Suppressor macrophage treated with lipopolysaccharide for 1 hour (primary cell): ENCODE data around the gene STRN3.
A peak's percentile ranks its signal among the peaks of the same experiment; 100 is the strongest.

ENCODE experiments used
- DNase-seq, 3 donors: peaks; one replicate each; pipeline ENCODE4 v3.0.0-alpha.2; 2020 to 2022

Gene STRN3

GRCh38 chr14:30869551-30870155 lies 156.5 kb downstream of the STRN3 start:
- peak in 2 of 3 donors; percentile 8 to 37 for DNase-seq

GRCh38 chr14:30868736-30869135 lies 157.4 kb downstream of the STRN3 start:
- no peak for DNase-seq

- DNase-seq = no peak
Measured at GRCh38 chr14:30864934-30865333, 161.2 kb downstream of the STRN3 start.

GRCh38 chr14:30861200-30861599 lies 165.0 kb downstream of the STRN3 start:
- no peak for DNase-seq

GRCh38 chr14:30855345-30856037 lies 170.7 kb downstream of the STRN3 start:
- DNase-seq = peak; percentile 70 to 82 (median 77)

GRCh38 chr14:30854492-30854891 lies 171.7 kb downstream of the STRN3 start:
- no peak for DNase-seq

- DNase-seq = no peak
Measured at GRCh38 chr14:30853946-30854345, 172.2 kb downstream of the STRN3 start.

- peak in 1 of 3 donors; percentile 35 for DNase-seq
Measured at GRCh38 chr14:30849983-30850382, 176.2 kb downstream of the STRN3 start.

GRCh38 chr14:30849354-30849753 lies 176.8 kb downstream of the STRN3 start:
- peak; percentile 17 to 74 (median 45) for DNase-seq

GRCh38 chr14:30848449-30849240 lies 177.5 kb downstream of the STRN3 start:
- peak; percentile 66 to 82 (median 77) for DNase-seq
